Stimulated activated CD8-positive, alpha-beta memory T cell treated with anti-CD3 and anti-CD28 coated beads, Interleukin-2, amount 100 ng/mL, for 1 hour (primary cell): ENCODE data around the gene GNRHR.
"Not testable (repeated sequence)": the region's sequence is repeated elsewhere in the genome, so short reads cannot be mapped to it uniquely, and the experiment has no call there.

Experiments used
- DNase-seq, 2 donors: peaks; one replicate each; pipeline ENCODE4 v3.0.0-alpha.2; 2020; ENCODE audit warnings: low read depth in 2 of 2

Gene GNRHR

GRCh38 chr4:67754288-67754687 is at the start of gene GNRHR:
Gene GNRHR, minus strand, starts transcription at chr4:67754388. Its CDS starts 53 bp downstream, at chr4:67754335.
- DNase-seq, result no peak

- DNase-seq, result no peak
These were observed 42.6 kb upstream of the GNRHR start for GRCh38 chr4:67796810-67797209.

- DNase-seq, result no peak
These were observed 36.5 kb upstream of the GNRHR start for GRCh38 chr4:67790721-67791120.

- DNase-seq, result no peak
These were observed 33.1 kb upstream of the GNRHR start for GRCh38 chr4:67787311-67787710.

- no peak for DNase-seq
These were observed 31.3 kb upstream of the GNRHR start for GRCh38 chr4:67785528-67785927.

- DNase-seq, result no peak
These were observed 25.4 kb upstream of the GNRHR start for GRCh38 chr4:67779631-67780030.

- no peak for DNase-seq
These were observed 22.6 kb upstream of the GNRHR start for GRCh38 chr4:67776746-67777145.

GRCh38 chr4:67770422-67770821 is 16.2 kb upstream of the GNRHR start:
- no peak for DNase-seq

GRCh38 chr4:67765928-67766327 is 11.7 kb upstream of the GNRHR start:
- DNase-seq, result no peak

- DNase-seq, result no peak
These were observed 11.2 kb upstream of the GNRHR start for GRCh38 chr4:67765401-67765800.

GRCh38 chr4:67764183-67764582 is 10.0 kb upstream of the GNRHR start:
- DNase-seq, result no peak

GRCh38 chr4:67762086-67762485 is 7.9 kb upstream of the GNRHR start:
- no peak for DNase-seq

- not testable (repeated sequence) for DNase-seq
These were observed 2.8 kb upstream of the GNRHR start for GRCh38 chr4:67756991-67757390.

- DNase-seq, result no peak
These were observed 1.8 kb upstream of the GNRHR start for GRCh38 chr4:67755974-67756373.

- no peak for DNase-seq
These were observed 2.9 kb downstream of the GNRHR start for GRCh38 chr4:67751260-67751659.

- no peak for DNase-seq
These were observed 3.5 kb downstream of the GNRHR start for GRCh38 chr4:67750691-67751090.

GRCh38 chr4:67749286-67749685 is 4.9 kb downstream of the GNRHR start:
- DNase-seq, result no peak

GRCh38 chr4:67746797-67747495 is 7.2 kb downstream of the GNRHR start:
- no peak for DNase-seq

GRCh38 chr4:67744561-67745283 is 9.5 kb downstream of the GNRHR start:
- DNase-seq, result no peak

- no peak for DNase-seq
These were observed 11.0 kb downstream of the GNRHR start for GRCh38 chr4:67743194-67743593.

GRCh38 chr4:67736262-67736661 is 17.9 kb downstream of the GNRHR start:
- DNase-seq, result no peak

- DNase-seq, result no peak
These were observed 18.9 kb downstream of the GNRHR start for GRCh38 chr4:67735325-67735724.

- DNase-seq, result not testable (repeated sequence)
These were observed 23.7 kb downstream of the GNRHR start for GRCh38 chr4:67730511-67730910.
